ENCODE measurements around the gene TRIM40. TPM values are rescaled to one million over a fixed set of nuclear protein-coding genes. Genes with fewer than 3 reads are reported as not detected.
A peak's percentile ranks its signal among the peaks of the same experiment; 100 is the strongest.

The TRIM40 gene
- total RNA-seq, 6 experiments from 2014 or later, result 0.18 to 5.2 TPM; not detected in 4

GRCh38 chr6:30093951-30094661, 41.8 kb upstream of the TRIM40 start:
- H3K27ac ChIP-seq, result no peak overlapping the region
- H3K4me3 ChIP-seq, result no peak overlapping the region
- WGBS (ENCODE audit: insufficient coverage, low coverage, low lambda C conversion rate, missing lambda C conversion rate), result 53% methylated on average over 5 of the region's 5 CpGs
- ATAC-seq (no peak), DNase-seq (no peak)
- H3K27me3 ChIP-seq, result no peaks in the 10 kb centered on the region
- H3K4me1 ChIP-seq, result no peaks in the 10 kb centered on the region
- intact Hi-C loops (cut with DNase I), result no loop called here
- TF ChIP-seq CTCF (IDR thresholded peaks at IDR 0.05), result no peak
- no peaks in the 10 kb centered on the region for H3K9me3 ChIP-seq
- no peaks in the 10 kb centered on the region for H3K36me3 ChIP-seq

- Histone ChIP-seq H3K27ac (no peak overlapping the region), H3K27me3 (peaks cover 0 to 3% of the 10 kb centered on the region in 2 donors), H3K9me3 (no peaks in the 10 kb centered on the region), H3K36me3 (no peaks in the 10 kb centered on the region), H3K4me1 (peaks cover 0 to 14% (median 2%) of the 10 kb centered on the region in 4 donors), H3K4me3 (no peak overlapping the region)
- TF ChIP-seq CTCF (IDR thresholded peaks at IDR 0.05), result no peak
- no peak for TF ChIP-seq POLR2A (IDR thresholded peaks at IDR 0.05)
- ATAC-seq (no peak), DNase-seq (no peak)
- intact Hi-C loops (cut with DNase I), result no loop called here
- 36% methylated on average over 1 of the region's 1 CpG for WGBS (ENCODE audit: insufficient coverage, low coverage, low lambda C conversion rate, missing lambda C conversion rate)
Observed at GRCh38 chr6:30096829-30097228, 39.1 kb upstream of the TRIM40 start.

- Histone ChIP-seq H3K36me3 (no peaks in the 10 kb centered on the region), H3K9me3 (no peaks in the 10 kb centered on the region), H3K27ac (no peak overlapping the region), H3K4me3 (no peak overlapping the region), H3K4me1 (peaks cover 0 to 19% (median 2%) of the 10 kb centered on the region in 4 donors), H3K27me3 (peaks cover 0 to 3% of the 10 kb centered on the region in 2 donors)
- intact Hi-C loops (cut with DNase I), result no loop called here
- TF ChIP-seq POLR2A (IDR thresholded peaks at IDR 0.05), result no peak
- TF ChIP-seq CTCF (IDR thresholded peaks at IDR 0.05), result no peak
- WGBS (ENCODE audit: insufficient coverage, low coverage, low lambda C conversion rate, missing lambda C conversion rate), result 72% methylated on average over 4 of the region's 4 CpGs
- ATAC-seq (no peak), DNase-seq (no peak)
Observed at GRCh38 chr6:30097902-30098768, 37.8 kb upstream of the TRIM40 start.

- no peak for TF ChIP-seq CTCF (IDR thresholded peaks at IDR 0.05)
- no peak for TF ChIP-seq POLR2A (IDR thresholded peaks at IDR 0.05)
- 32% methylated on average over 8 of the region's 8 CpGs for WGBS (ENCODE audit: insufficient coverage, low coverage, low lambda C conversion rate, missing lambda C conversion rate)
- no peaks in the 10 kb centered on the region for H3K9me3 ChIP-seq
- H3K4me1 ChIP-seq, result peaks cover 0 to 25% (median 2%) of the 10 kb centered on the region in 4 donors
- H3K36me3 ChIP-seq, result no peaks in the 10 kb centered on the region
- peaks cover 0 to 3% of the 10 kb centered on the region in 2 donors for H3K27me3 ChIP-seq
- H3K27ac ChIP-seq, result no peak overlapping the region
- intact Hi-C loops (cut with DNase I), result loop anchor here in 1 of 2 donors (10.0 kb wide), 1 partner anchor 65 kb away; the partner anchor contains the start of genes TRIM10 and TRIM15
- DNase-seq (no peak), ATAC-seq (no peak)
- peak overlapping the region in 1 of 3 donors; percentile 22 for H3K4me3 ChIP-seq
Observed at GRCh38 chr6:30100154-30100553, 35.8 kb upstream of the TRIM40 start.
